Measurements from ENCODE around the gene ANXA4.

GRCh38 chr2:69743847-69744264 lies 1.9 kb downstream of the ANXA4 start:
- no peak for TF ChIP-seq CTCF (IDR thresholded peaks at IDR 0.05)
- TF ChIP-seq POLR2AphosphoS5 (IDR thresholded peaks at IDR 0.05): no peak
